ENCODE data around the gene BLNK. TPM values are rescaled to one million over a fixed set of nuclear protein-coding genes. Genes with fewer than 3 reads are reported as not detected.

BLNK gene
- total RNA-seq (1 to 10 TPM; 1.1 to 3.7 (median 1.2) TPM), polyA plus RNA-seq (under 1 TPM; 0.15 to 0.25 (median 0.22) TPM)
- long read RNA-seq, donor 1, partial matches to known transcripts: 0 of 2 reads
- long read RNA-seq, donor 1, other reads (novel, unspliced or antisense): 1 of 2 reads
- long read RNA-seq, donor 2: 0 reads

DNA sequence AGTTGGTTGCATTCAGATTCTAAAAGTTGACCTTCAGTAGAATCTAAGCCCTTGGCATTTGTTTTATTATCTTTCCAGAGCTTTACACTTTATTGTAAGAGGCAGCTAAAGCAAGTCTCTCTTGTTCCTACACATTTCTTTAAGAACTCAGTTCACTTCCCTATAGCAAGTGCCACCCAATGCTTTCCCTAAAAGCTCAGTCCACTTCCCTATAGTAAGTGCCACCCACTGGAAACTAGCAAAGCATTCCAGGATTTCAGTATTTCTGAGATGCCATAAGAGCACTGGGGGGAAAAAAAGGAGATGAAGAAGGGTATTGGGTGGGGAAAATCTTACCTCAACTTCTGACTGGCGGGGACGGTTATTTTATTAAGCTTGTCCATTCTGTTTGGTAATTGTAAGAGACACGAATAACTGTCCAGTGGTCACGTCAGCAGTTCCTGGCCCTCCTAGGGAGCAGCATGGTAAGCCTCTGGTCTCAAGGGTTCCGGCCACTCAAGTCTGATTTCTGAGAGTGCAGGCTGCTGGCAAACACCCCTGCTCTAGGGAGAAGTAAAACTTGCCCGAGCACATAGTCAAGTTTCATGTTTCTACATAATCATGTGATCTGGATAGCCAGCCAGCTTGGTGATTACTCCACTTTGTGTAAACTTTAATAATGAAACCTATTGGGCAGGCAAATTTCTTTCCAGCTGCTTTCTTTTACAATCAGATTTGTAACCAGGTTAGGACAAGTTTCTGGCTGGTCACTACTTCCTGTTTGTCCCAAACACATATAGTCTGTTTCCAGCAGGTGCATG is at the start of gene BLNK:
Gene BLNK, minus strand, starts transcription at position 554 of the 800 bp plus-strand sequence. Its CDS starts 171 bp downstream, at position 383.
- Histone ChIP-seq H3K27me3 (ENCODE audit: insufficient read depth in 3 of 3, low read length in 2 of 3) (no peaks in the 10 kb centered on the region), H3K27ac (peak within 1 kb of the TSS; percentile 60), H3K36me3 (ENCODE audit: insufficient read depth in 1 of 2, low read depth in 1 of 2) (no peaks in the 10 kb centered on the region), H3K4me3 (peak within 1 kb of the TSS; percentile 41), H3K9me3 (no peaks in the 10 kb centered on the region), H3K4me1 (peaks cover 7% of the 10 kb centered on the region)
- 16 to 34% (median 19%) methylated on average over 6 of the region's 6 CpGs for WGBS, 3 donors
- TF ChIP-seq, protein P1, sequence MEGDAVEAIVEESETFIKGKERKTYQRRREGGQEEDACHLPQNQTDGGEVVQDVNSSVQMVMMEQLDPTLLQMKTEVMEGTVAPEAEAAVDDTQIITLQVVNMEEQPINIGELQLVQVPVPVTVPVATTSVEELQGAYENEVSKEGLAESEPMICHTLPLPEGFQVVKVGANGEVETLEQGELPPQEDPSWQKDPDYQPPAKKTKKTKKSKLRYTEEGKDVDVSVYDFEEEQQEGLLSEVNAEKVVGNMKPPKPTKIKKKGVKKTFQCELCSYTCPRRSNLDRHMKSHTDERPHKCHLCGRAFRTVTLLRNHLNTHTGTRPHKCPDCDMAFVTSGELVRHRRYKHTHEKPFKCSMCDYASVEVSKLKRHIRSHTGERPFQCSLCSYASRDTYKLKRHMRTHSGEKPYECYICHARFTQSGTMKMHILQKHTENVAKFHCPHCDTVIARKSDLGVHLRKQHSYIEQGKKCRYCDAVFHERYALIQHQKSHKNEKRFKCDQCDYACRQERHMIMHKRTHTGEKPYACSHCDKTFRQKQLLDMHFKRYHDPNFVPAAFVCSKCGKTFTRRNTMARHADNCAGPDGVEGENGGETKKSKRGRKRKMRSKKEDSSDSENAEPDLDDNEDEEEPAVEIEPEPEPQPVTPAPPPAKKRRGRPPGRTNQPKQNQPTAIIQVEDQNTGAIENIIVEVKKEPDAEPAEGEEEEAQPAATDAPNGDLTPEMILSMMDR (IDR thresholded peaks at IDR 0.05): no peak
- peak; percentile 61 to 82 for DNase-seq
- ATAC-seq: peak; percentile 86 to 95 (median 88)
- intact Hi-C loops (cut with DNase I): no loop called here

DNA sequence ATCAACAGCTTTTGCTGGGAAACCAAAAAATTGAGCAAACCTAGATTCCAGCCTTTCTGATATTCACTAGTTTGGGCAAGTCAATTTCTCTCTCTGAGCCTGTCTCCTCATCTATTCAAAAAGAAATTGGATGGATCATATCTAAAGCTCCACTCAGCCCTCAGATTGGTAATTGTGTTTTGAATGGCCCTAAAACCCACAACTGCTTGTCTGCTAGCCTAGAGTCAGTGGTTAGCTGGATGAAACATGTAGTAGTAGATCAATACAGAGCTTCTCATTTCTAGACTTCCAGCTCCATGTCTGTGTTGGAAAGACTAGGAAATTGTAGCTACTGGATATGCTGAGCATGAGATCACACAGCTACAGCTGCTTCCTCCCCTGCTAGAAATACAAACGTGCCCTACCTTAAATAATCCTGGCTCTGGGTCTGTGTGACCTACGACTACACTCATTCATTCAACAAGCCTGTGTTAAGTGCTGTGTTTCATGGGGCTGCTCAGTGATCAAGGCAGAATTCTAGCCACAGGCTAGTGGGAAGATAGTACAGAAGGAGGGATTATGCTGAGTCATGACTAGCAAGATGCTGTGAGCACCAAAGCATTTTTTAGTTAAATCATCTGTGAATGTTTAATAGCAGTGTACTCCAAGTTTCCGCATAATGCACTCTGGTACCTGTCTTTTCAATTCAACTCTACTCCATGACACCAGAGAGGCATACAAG is 48.5 kb upstream of the BLNK start:
- ATAC-seq: peak in 1 of 4 donors; percentile 27

GRCh38 chr10:96317067-96317833 is 45.9 kb upstream of the BLNK start:
- no peak for DNase-seq
- H3K27me3 ChIP-seq (ENCODE audit: insufficient read depth in 3 of 3, low read length in 2 of 3): peaks cover 0 to 19% (median 5%) of the 10 kb centered on the region in 3 donors
- no peaks in the 10 kb centered on the region for H3K36me3 ChIP-seq (ENCODE audit: insufficient read depth in 1 of 2, low read depth in 1 of 2)
- TF ChIP-seq, protein P1 (IDR thresholded peaks at IDR 0.05): no peak
- no peaks in the 10 kb centered on the region for H3K9me3 ChIP-seq
- no peaks in the 10 kb centered on the region for H3K4me1 ChIP-seq
- ATAC-seq: no peak
- no peak overlapping the region for H3K27ac ChIP-seq
- H3K4me3 ChIP-seq: no peak overlapping the region
- intact Hi-C loops (cut with DNase I): no loop called here
- WGBS, 3 donors: 74 to 90% (median 78%) methylated on average over 4 of the region's 4 CpGs

More for the DNA sequence above, 48.5 kb upstream of the BLNK start:
- H3K9me3 ChIP-seq: no peaks in the 10 kb centered on the region
- TF ChIP-seq, protein P1 (IDR thresholded peaks at IDR 0.05): no peak
- H3K27me3 ChIP-seq (ENCODE audit: insufficient read depth in 3 of 3, low read length in 2 of 3): peaks cover 0 to 22% (median 5%) of the 10 kb centered on the region in 3 donors
- no peak overlapping the region for H3K27ac ChIP-seq
- intact Hi-C loops (cut with DNase I): no loop called here
- WGBS, 3 donors: 25 to 32% (median 31%) methylated on average over 3 of the region's 3 CpGs
- H3K36me3 ChIP-seq (ENCODE audit: insufficient read depth in 1 of 2, low read depth in 1 of 2): no peaks in the 10 kb centered on the region
- DNase-seq: no peak
- H3K4me1 ChIP-seq: no peaks in the 10 kb centered on the region
- no peak overlapping the region for H3K4me3 ChIP-seq

DNA sequence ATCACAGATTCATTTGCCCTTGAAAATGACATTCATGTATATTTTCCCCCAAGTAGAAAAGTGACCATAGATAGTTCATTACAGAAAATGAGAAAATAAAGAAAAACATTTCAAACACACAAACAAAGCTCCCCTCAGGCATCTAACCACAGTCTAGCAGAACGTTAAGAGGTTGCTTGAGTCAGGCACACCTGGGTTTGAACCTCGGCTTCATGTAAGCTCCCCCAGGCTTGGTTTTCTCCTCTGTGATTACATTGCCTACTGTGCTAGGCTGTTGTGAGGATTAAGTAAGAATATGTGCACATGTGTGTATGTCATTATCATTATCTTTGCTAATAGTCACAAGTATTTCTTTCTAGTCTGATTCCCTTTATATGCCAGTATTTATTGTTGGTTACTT is 42.0 kb upstream of the BLNK start:
- H3K4me3 ChIP-seq: no peak overlapping the region
- ATAC-seq: no peak
- no peak for DNase-seq
- no peaks in the 10 kb centered on the region for H3K9me3 ChIP-seq
- H3K4me1 ChIP-seq: no peaks in the 10 kb centered on the region
- intact Hi-C loops (cut with DNase I): no loop called here
- no peaks in the 10 kb centered on the region for H3K36me3 ChIP-seq (ENCODE audit: insufficient read depth in 1 of 2, low read depth in 1 of 2)
- peaks cover 0 to 14% (median 6%) of the 10 kb centered on the region in 3 donors for H3K27me3 ChIP-seq (ENCODE audit: insufficient read depth in 3 of 3, low read length in 2 of 3)
- TF ChIP-seq, protein P1 (IDR thresholded peaks at IDR 0.05): no peak
- 69 to 82% (median 70%) methylated on average over 2 of the region's 2 CpGs for WGBS, 3 donors
- no peak overlapping the region for H3K27ac ChIP-seq

All from psoas muscle (tissue), 8 donors.